Stimulated activated CD4-positive, alpha-beta T cell treated with anti-CD3 and anti-CD28 coated beads, Interleukin-2, amount 100 ng/mL, for 24 hours (primary cell): ENCODE results near the gene SNTG2.
A peak's percentile ranks its signal among the peaks of the same experiment; 100 is the strongest.

ENCODE experiments used
- DNase-seq, 2 donors: peaks; one replicate each; pipeline ENCODE4 v3.0.0-alpha.2; 2020

The SNTG2 gene

DNA sequence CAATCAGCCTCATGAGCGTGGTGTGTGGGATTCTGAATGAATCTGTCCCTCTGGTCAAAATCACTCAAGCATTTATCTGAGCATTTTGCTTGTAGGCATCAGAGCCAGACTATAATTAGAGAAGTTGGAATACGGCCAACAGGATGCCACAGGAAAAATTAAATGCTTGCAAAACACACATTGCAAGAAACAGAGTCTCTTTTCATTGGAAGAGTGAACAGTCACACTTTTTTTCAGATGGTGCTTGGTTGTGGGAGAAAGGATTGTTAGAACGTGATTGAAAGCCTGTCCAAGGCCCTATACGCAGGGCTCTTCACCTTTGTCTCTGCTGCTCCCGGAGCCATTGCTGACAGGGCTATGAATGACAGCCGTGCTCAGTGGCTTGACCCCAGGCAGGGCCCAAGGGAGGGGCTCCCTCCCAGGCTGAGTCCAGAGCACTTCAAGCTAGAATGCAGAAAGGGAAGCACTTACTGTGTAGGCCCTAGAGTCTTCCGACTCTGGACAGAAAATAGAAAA, 59.8 kb downstream of the SNTG2 start:
- no peak for DNase-seq

DNA sequence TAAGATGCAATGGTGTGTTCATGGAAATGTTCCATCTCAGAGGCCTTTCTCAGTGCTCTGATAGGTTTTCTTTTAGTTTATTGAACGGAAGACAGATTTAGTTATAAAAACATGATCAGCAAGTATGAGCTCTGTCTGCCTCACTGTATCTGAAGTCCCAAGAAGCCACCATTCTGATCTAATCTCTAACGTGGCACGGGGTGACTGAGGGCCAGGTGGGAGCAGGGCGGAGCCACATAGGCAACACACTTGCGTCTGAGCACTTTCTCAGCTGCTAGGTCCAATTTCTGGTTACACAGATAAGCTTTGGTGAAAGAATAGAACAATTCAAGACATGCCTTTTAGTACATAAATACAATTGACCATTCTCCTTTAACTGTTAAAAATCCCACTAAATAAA, 60.4 kb downstream of the SNTG2 start:
- DNase-seq = no peak

DNA sequence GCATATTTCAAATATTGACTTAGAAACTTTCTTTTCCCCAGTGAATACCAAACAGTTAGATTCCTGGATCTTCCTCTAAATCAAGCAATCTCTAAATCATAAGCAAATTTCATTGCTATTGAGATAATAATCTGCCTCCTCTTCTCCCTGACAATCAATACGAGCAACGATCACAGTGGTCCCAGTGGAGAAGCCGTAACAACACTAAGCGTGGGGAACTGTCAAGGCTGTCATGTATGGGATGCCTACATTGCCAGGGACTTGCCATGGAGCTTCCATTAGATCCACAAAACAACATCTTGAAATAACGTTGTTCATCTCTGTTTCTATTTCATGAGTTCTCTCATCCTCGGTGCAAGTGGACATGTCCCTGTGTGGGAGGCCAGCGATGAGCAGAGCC, 61.3 kb downstream of the SNTG2 start:
- DNase-seq = no peak

DNA sequence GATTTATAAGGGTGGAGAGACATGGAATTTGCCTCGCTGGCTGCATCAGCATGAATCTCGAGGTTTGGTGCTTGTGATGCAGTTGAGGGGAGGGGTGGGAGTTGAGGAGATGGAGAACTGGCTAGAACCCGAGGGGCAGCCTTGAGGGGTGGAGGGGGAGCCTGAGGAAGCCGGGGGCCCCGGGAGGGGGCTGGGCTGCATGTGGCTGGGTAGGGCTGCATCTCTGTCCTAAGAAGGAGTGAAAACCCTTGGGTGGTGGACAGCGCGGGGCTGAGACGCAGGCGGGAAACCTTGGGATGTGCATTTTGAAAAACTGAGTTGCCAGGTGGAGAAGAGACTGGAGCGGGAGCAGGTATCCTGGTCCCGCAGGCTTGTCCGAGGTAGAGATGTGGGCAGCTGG, 64.2 kb downstream of the SNTG2 start:
- DNase-seq = no peak

DNA sequence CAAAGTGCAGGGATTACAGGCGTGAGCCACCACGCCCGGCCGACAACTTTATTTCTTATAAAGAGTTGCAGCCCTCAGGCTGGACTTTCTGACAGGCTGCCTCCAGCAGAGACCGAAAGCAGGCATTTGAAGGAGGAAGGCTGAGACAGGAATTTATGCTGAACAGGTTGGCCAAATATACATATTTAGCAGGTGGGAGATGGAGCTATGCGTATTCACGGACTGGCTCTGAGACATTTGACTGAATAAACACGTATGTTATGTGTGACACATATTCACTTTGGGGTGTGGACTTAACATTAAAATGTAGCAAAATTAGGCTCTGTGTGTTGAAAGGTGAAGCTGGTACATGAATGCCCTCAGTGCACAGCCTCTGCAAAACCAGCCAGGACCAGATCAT, 65.9 kb downstream of the SNTG2 start:
- no peak for DNase-seq

DNA sequence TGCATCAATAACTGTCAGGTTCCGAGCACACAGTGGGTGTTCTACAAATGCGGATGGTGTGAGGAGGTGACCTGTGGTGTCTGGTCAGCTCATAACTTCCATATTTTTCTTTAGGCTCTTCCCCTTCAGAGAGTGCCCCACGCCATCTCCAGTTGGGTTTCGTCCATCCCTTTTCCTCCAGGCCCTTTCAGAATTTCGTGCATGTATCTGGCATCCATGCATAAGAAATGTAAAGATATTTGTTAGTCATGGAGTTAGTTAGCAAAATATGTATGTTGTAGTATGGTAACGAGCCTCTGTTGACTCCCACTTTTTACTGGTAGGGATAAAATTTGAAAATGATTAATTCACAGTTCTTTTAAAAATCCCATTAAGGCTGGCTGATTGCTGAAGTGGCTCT, 67.2 kb downstream of the SNTG2 start:
- no peak for DNase-seq

DNA sequence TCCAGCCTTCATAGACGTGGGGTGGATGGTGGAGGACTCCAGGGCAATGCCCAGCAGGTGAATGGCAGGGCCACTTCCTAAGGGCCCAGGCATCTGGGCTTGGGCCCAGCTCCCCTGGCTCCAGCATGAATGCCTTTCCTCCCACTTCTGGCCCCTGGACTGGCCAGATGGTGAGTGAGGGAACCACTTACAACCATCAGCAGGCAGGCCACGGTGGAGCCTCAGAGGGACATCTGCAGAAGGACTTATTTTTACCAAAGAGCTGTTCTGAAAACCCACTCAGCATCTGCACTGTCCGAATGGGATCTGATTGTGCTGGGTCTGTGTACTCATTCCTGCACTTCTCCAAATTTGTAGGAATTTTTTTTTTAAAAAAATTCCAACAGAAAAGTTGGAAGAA, 69.6 kb downstream of the SNTG2 start:
- no peak for DNase-seq

DNA sequence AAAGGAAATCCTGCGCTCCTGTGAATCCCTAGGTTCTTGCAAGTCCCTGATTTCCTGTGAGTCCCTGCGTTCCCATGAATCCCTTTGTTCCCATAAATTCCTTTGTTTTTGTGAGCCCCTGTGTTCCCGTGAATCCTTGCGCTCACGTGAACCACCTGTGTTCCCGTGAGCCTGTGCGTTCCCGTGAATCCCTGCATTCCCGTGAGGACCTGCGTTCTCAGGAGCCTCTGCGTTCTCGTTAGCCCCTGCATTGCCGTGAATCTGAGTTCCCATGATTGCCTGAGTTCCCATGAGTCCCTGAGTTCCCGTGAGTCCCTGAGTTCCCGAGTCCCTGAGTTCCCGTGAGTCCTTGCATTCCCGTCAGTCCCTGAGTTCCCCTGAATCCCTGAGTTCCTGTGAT, 71.5 kb downstream of the SNTG2 start:
- no peak for DNase-seq

DNA sequence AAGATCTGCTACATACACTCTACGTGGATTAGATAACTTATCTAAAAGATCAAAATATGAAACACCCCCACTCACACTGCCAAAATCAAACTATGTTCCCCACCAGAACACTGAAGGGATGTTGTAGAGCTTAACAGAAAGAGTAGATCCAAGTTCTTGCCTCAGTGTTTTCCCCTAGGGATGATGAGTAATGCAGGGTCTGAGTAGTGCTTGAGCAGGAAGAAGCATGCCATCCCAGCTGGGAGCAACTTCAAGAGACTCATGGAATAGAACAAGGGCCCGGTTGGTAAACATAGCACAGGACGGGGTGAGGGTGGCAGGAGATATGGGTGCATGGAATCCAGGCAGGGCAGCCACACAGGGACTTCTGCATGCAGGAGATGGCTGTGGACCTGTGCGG, 74.3 kb downstream of the SNTG2 start:
- no peak for DNase-seq

DNA sequence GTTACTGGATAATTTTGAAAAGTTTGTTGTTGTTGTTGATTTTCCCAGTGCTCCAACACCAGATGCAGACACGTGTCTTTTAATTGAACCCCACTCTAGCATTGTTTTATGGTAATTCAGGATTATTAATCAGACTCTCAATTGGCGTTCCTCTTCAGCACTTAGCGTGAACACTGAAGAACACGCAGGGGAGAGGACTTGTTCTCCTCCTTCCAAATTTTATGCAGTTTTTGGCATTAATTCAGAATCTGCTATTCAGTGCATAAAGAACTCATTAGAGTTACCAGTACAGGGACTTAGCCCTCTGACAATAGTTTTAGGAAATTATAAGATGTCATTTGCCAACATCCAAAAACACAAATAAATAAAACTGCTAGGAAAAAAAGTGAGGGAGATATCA, 75.5 kb downstream of the SNTG2 start:
- DNase-seq = no peak

DNA sequence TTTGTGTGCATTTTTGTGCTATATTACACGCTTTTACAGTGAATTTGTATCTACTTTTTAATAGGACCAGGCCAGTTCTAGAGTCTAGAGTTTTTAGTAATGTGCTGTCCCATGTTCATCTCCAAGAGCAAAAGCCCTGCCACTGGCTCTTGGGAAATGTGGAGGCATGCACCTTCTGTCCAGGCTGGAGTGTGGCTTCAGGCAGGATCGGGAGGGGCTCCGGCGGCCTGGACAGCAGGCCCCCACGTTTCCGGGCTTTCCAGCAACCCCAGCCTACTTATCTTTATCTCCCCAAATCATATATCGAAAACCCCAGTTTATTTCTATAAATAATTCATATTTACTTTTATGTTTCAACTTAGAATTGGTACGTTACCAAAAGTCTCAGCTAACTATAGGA, 78.2 kb downstream of the SNTG2 start:
- DNase-seq = no peak

DNA sequence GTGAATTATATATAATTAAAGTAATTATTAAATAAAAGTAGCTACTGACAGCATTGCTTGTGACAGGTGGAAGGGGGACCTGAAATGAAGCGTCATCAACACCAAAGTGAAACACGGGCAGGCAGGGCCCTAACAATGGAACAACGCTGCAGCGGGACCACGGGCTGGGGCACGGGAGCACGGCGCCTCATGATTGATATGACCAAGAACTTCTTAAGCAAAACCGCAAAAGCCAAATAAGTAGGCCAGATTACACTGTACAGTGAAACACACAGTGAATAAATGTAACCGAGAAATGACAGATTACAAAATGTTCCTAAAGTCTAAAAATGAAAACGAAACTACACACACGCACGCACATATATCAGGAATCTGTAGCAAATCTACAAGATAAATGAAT, 81.4 kb downstream of the SNTG2 start:
- DNase-seq = peak; percentile 24 to 46

DNA sequence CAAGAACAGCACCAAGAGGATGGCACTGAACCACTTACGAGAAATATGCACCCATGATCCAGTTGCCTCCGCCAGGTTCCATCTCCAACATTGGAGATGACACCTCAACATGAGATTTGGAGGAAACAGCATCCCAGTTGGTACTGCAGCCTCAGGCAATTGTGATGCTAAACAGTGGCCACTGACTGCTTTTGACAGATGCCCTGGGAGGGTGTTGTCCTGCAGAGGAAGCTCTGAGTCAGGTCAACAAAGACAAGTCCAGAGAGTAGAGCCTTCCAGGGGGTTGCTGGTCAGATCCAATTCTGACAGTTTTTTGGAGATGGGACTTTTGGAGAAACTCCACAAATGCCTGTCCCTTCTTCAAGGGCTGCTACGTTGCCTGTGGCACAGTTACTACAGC, 82.4 kb downstream of the SNTG2 start:
- no peak for DNase-seq

DNA sequence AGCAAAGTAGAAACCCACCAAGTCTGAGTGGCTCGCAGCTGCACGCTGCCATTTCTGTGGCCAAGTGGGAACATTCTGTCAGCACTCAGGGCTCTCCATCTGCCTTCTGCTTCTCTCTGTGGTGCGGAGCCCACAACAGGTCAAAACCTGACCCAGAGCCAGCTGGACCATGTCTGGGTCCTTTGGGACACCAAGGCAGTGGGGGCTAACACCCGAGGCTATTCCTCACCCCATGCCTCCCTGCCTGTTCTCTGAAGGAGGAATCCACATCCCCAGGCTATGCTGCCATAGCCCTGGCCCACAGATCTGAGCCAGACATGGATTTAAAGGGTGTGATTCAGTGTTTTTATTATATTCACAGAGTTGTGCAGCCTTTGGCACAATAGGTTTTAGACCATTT, 86.4 kb downstream of the SNTG2 start:
- no peak for DNase-seq

DNA sequence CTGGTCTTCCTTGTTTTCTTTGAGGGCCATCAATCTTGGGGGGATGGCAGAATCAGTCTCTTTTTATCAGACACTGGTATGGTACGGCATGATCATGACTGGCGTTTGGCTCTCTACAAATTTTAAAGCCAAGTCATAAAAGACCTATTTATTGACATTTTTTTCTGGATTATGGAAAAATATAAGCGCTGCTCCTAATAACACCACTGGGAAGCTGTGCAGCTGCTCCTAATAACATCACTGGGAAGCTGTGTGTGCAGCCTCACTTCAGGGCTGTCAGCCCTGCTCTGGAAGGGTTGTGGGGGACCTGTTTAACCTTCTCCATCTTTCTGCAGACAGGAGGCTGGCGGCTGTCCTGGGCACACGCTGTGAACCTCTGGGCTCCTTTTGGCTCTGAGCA, 88.9 kb downstream of the SNTG2 start:
- no peak for DNase-seq

DNA sequence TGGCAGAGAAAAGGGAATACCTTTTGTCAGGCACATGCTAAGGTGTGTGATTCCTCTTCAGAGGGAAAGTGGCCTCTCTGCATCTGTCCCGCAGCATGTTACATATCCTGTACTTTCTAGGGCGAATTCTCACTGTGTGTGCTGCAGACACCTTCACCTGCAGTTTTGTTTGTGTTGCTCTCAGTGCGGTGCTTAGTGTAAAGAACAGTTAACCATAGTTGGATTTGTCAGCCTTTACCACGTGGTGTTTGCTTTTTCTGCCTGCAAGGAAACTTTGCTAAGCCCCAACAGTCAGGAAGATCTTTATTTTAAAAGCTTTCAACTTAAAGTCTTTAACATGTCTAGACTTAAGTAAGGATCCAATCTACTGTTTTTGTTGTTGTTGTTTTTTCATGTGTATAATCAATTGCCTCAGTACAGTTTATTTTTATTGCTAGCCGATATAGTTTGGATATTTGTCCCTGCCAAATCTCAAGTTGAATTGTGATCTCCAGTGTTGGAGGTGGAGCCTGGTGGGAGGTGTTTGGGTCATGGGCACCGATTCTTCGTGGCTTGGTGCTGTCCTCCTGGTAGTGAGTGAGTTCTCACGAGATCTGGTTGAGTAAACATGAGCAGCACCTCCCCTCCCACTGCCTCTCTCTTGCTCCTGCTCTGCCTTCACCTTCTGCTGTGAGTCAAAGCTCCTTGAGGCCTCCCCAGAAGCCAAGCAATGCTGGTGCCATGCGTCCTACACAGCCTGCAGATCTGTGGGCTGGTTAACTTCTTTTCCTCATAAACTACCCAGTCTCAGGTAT, 90.6 kb downstream of the SNTG2 start:
- DNase-seq = no peak

DNA sequence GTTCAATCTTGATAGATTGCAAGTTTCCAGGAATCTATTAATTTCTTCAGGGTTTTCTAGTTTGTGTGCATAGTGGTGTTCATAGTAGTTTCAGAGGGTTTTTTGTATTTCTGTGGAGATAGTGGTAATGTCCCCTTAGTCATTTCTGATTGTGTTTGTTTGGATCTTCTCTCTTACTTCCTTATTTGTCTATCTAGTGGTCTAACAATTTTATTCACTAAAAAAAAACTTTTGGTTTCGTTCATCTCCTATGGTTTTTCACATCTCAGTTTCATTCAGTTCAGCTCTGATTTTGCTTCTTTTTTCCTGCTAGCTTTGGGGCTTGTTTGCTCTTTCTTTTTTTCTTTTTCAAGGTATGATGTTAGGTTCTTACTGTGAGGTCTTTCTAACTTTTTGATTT, 94.5 kb downstream of the SNTG2 start:
- no peak for DNase-seq

DNA sequence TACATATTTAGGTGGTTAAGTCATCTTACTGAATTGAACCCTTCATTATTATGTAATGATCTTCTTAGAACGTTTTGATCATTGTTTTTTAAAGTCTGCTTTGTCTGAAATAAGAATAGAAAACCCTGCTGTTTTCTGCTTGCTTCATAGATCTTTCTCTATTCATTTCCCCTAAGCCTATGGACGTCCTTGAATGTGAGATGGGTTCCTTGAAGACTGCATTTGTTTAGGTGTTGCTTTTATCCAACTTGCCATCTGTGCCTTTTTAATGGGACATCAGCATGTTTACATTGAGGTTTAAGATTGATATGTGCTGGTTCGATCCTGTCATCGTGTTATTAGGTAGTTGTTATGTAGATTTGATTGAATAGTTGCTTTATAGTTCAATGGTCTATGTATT, 95.4 kb downstream of the SNTG2 start:
- DNase-seq = no peak

DNA sequence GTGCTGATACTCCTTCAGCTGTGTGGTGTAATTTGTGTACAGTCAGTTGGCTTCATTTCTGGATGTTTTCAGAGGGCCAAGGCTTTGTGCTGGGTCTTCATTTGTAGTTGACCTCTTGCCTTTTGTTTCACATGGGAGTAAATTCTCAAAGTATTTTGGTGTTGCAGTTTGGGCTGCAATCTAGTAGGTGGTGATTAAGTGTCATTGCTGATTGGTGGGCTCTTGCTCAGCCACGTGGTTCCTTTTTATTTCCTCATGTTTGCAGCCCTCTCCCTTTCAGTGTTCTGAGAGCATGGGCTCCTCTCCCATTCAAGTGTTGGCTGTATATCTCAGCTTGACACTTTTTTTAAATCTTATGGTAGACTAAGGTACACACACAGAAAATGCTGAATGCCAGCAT, 96.8 kb downstream of the SNTG2 start:
- no peak for DNase-seq

DNA sequence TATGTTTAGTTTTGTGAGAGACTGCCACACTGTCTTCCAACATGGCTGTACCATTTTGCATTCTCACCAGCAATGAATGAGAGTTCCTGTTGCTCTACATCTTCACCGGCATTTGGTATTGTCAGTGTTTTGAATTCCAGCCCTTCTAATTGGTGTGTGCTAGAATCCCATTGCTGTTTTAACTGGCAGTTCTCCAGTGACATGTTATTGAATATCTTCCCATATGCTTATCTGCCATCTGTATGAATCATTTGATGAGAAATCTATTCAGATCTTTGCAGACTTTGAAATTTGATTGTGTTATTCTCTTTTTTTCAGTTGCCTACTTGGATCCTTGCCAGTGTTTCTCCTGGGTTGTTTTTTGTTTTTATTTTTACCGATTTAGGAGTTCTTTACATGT, 99.0 kb downstream of the SNTG2 start:
- DNase-seq = no peak

DNA sequence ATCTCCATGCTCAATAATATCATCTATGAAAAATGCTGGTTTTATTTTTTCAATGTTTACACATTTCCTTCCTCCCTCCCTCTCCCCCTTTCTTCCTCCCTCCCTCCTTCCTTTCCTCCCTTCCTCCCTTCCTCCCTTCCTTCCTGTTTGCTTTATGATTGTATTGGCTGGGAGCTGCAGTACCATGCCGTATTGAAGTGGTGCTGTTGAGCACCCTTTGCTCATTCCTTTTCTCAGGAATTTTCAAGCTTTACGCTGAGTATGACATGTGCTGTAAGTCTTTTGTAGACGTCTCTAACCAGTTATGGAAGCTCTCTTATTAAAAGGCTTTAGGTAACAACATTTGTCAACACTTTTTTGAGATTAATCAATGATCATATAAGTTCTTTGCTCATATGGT, 100.4 kb downstream of the SNTG2 start:
- no peak for DNase-seq

DNA sequence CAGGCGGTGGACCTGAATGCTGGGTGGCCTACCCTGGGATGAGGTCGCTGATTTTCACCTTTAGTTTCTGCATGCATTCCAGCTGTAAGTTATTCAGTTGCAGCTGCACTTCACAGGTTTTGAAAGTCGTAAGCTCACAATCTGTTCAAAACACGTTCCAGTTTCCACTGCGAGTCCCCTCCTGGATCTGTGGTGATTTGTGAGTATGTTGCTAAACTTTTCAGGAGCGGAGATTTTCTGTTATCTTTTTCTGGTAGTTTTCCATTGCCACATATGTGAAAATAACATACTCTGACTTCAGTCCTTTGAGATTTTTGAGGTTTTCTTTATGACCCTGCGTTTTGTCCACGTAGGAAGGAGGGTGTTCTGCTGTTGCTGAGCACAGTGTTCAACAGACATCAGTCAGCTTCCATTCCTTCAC, 102.1 kb downstream of the SNTG2 start:
- DNase-seq = no peak

DNA sequence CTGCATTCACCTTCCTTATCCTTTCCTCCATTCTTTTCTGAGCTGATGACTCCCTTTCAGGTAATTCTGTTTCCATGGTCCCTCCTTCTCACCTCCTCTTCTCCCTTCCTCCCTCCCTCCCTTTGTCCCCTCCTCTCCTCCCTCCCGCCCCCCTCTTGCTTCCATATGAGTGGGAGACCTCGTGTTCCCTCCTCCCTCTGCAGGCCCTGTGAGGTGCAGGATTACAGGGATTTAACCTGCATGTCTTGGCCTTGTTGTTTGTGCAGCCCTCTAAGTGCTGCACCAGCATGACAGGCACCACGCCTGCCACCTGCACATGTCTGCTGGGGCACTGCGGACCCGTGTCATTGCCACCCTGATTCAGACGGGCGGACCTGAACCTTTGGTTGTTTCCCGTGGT, 103.1 kb downstream of the SNTG2 start:
- no peak for DNase-seq

DNA sequence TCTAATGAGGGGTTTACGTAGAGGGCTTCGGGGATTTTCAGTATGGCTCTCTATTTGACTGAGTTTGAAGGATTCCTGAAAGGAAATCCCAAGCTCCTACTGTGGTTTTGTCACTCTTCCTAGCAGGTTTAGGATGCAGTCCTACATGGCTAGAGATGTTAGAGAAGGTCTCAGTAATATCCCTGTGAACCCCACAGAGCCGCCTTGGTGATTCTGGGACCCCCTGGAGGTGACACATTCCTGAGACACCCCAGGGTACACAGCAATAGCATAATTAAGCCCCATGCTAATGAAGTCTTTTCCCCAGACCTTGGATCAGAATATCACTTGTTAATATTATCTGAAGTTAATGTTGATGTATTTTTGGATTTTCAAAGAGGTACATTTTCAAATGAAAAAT, 103.8 kb downstream of the SNTG2 start:
- DNase-seq = no peak

DNA sequence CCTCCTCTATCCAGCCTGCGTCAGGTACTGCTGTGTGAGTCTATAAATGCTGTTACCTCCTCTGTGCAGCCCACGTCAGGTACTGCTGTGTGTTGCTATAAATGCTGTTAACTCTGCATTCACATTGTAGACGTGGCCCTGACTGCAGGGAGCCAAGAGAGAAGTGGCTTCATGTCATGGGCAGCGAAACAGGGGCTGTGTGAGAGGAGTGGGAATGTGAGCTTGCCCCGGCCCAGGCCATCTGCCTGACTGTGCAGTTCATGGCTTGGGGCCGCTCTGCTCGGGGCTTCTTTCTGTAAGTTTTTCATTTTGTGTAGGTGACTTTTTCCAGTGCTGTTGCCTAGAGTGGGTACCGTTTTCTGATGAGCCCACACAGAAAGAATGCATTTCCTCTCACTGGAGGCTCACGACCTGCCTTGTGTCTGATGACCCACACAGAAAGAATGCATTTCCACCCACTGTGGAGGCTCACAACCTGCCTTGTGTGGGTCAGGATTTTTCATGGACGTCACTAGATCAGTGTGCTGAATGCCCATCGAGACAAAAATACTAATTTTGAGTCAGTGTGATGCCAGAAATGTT, 104.5 kb downstream of the SNTG2 start:
- no peak for DNase-seq
